SK-N-SH (cell line): Measurements from ENCODE around the gene DFFB. TPM values are rescaled to one million over a fixed set of nuclear protein-coding genes. Genes with fewer than 3 reads are reported as not detected.

Source experiments
- CTCF ChIA-PET: fragments of 300-600, 350-600 bp; formaldehyde crosslinking; extraction: SDS; loops from one replicate; lab custom pipeline; 2021; lab: Yijun Ruan, JAX
- POLR2A ChIA-PET: fragments of 350-600 bp; sonication (Branson Sonifier 250); formaldehyde crosslinking; extraction: SDS; loops from one replicate; lab custom pipeline; 2020; ENCODE audit warnings: antibody characterized with exemption, inconsistent platforms; lab: Yijun Ruan, JAX
- DNase-seq: peaks from one replicate; pipeline ENCODE4 v3.0.0; 2012
- H2AFZ ChIP-seq: fragments of 200-600 bp; sonication (generic); 2 replicates; pipeline ENCODE4 v1.8.1; 2016; ENCODE audit warnings: antibody characterized with exemption, mild to moderate bottlenecking, low read depth
- H3F3A ChIP-seq: fragments of 200-600 bp; sonication (generic); replicated peaks from 2 replicates; pipeline ENCODE3; 2016; ENCODE audit warnings: antibody characterized with exemption, mild to moderate bottlenecking; ENCODE audit not compliant: insufficient read depth
- H3K27ac ChIP-seq, 2 experiments: fragments of 200-500 bp in 1 of 2; fragments of 200-600 bp in 1 of 2; sonication (Bioruptor generic) in 1 of 2; sonication (generic), shearing (Covaris generic) in 1 of 2; 2 replicates each; pipeline versions ENCODE4 v1.5.1 to v1.6.1; 2014 to 2016; ENCODE audit warnings: low read depth in 2 of 2, inconsistent platforms in 1 of 2, low read length in 1 of 2, mild to moderate bottlenecking in 1 of 2, mixed read lengths in 1 of 2
- H3K27me3 ChIP-seq: fragments of 200-600 bp; sonication (generic), shearing (Covaris generic); 2 replicates; pipeline ENCODE4 v1.6.1; 2016; ENCODE audit warnings: mixed run types; ENCODE audit not compliant: insufficient read depth
- H3K36me3 ChIP-seq, 2 experiments: fragments of 200-500 bp in 1 of 2; fragments of 200-600 bp in 1 of 2; sonication (Bioruptor generic) in 1 of 2; sonication (generic) in 1 of 2; replicated peaks in 1 of 2; 2 replicates each; pipeline versions ENCODE3 to v1.5.1; 2014 to 2016; ENCODE audit warnings: low read length in 1 of 2, mild to moderate bottlenecking in 1 of 2; ENCODE audit not compliant: insufficient read depth in 2 of 2, control insufficient read depth in 1 of 2
- H3K4me1 ChIP-seq, 2 experiments: fragments of 200-500 bp in 1 of 2; fragments of 200-600 bp in 1 of 2; sonication (Bioruptor generic) in 1 of 2; sonication (generic), shearing (Covaris generic) in 1 of 2; 2 replicates each; pipeline versions ENCODE4 v1.5.1 to v1.6.1; 2014 to 2016; ENCODE audit warnings: low read depth in 1 of 2, low read length in 1 of 2, mixed run types in 1 of 2; ENCODE audit not compliant: insufficient read depth in 2 of 2, control insufficient read depth in 1 of 2
- H3K4me2 ChIP-seq: fragments of 200-600 bp; sonication (generic), shearing (Covaris generic); 2 replicates; pipeline ENCODE4 v1.6.1; 2017; ENCODE audit warnings: mixed run types
- H3K4me3 ChIP-seq, 2 experiments: fragments of 200-500 bp in 1 of 2; fragments of 200-600 bp in 1 of 2; sonication (Bioruptor generic) in 1 of 2; sonication (generic), shearing (Covaris generic) in 1 of 2; 2 replicates each; pipeline versions ENCODE4 v1.5.1 to v1.8.1; 2014 to 2016; ENCODE audit warnings: low read depth in 2 of 2, inconsistent platforms in 1 of 2, low read length in 1 of 2, mild to moderate bottlenecking in 1 of 2, mixed read lengths in 1 of 2, moderate library complexity in 1 of 2
- H3K79me2 ChIP-seq: fragments of 200-600 bp; sonication (generic); 2 replicates; pipeline ENCODE4 v1.8.1; 2017; ENCODE audit warnings: mild to moderate bottlenecking; ENCODE audit not compliant: insufficient read depth
- H3K9ac ChIP-seq: fragments of 200-600 bp; sonication (generic); 2 replicates; pipeline ENCODE4 v1.6.1; 2017; ENCODE audit warnings: mixed run types
- H3K9me2 ChIP-seq: fragments of 200-600 bp; sonication (generic); 2 replicates; pipeline ENCODE4 v1.6.1; 2017; ENCODE audit warnings: mixed run types
- H3K9me3 ChIP-seq: fragments of 200-600 bp; sonication (generic); 2 replicates; pipeline ENCODE4 v1.6.1; 2017; ENCODE audit warnings: mixed run types, mild to moderate bottlenecking, moderate library complexity
- H4K20me1 ChIP-seq: fragments of 200-600 bp; sonication (generic); 2 replicates; pipeline ENCODE4 v1.6.1; 2017; ENCODE audit warnings: mild to moderate bottlenecking, mixed run types; ENCODE audit not compliant: insufficient read depth
- FOXM1 ChIP-seq: IDR thresholded peaks from 2 replicates; pipeline ENCODE4 v1.4.0; 2012; ENCODE audit warnings: low read depth, mild to moderate bottlenecking
- RAD21 ChIP-seq: IDR thresholded peaks from 2 replicates; pipeline ENCODE4 v1.6.1; 2012; ENCODE audit warnings: mild to moderate bottlenecking, low read length
- REST ChIP-seq: IDR thresholded peaks from 2 replicates; pipeline ENCODE4 v1.6.1; 2012; ENCODE audit warnings: mild to moderate bottlenecking, low read depth, low read length, moderate library complexity
- TEAD4 ChIP-seq: IDR thresholded peaks from 2 replicates; pipeline ENCODE4 v1.4.0; 2012; ENCODE audit warnings: mild to moderate bottlenecking, borderline replicate concordance; ENCODE audit not compliant: insufficient read depth
- USF2 ChIP-seq: fragments of 150-350 bp; IDR thresholded peaks from 2 replicates; pipeline ENCODE4 v1.6.1; 2017; ENCODE audit warnings: antibody characterized with exemption, low read length, low read depth, borderline replicate concordance
- WGBS: methylation state at CpG from one replicate; pipeline ENCODE4 v1.1.6; 2017; ENCODE audit warnings: low lambda C conversion rate; 5-methylcytosine and 5-hydroxymethylcytosine counted together
- polyA plus RNA-seq, 3 experiments: library from polyadenylated mRNA; depleted of rRNA; stranded (reverse); fragments of >200 nt; gene quantifications; 2 replicates each; pipeline ENCODE4 v1.2.3, GENCODE V29; 2012
- TF ChIP-seq, protein P1 (sequence below): fragments of 150-350 bp; IDR thresholded peaks from 2 replicates; pipeline ENCODE4 v1.6.1; 2016; ENCODE audit warnings: mild to moderate bottlenecking, low read depth, low read length
- TF ChIP-seq, protein P2 (sequence below): IDR thresholded peaks from 2 replicates; pipeline ENCODE4 v1.4.0; 2012; ENCODE audit warnings: low read depth

Gene DFFB
- polyA plus RNA-seq, 1 of the 3 experiments (the other 2 are of a cell fraction): 8.2 TPM

GRCh38 chr1:3817138-3817740 lies 40.0 kb upstream of the DFFB start (continued):
- TF ChIP-seq REST: no peak
- no peak for TF ChIP-seq RAD21
- TF ChIP-seq, protein P1, sequence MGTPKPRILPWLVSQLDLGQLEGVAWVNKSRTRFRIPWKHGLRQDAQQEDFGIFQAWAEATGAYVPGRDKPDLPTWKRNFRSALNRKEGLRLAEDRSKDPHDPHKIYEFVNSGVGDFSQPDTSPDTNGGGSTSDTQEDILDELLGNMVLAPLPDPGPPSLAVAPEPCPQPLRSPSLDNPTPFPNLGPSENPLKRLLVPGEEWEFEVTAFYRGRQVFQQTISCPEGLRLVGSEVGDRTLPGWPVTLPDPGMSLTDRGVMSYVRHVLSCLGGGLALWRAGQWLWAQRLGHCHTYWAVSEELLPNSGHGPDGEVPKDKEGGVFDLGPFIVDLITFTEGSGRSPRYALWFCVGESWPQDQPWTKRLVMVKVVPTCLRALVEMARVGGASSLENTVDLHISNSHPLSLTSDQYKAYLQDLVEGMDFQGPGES: no peak
- TF ChIP-seq FOXM1: no peak
- TF ChIP-seq TEAD4: no peak

DNA sequence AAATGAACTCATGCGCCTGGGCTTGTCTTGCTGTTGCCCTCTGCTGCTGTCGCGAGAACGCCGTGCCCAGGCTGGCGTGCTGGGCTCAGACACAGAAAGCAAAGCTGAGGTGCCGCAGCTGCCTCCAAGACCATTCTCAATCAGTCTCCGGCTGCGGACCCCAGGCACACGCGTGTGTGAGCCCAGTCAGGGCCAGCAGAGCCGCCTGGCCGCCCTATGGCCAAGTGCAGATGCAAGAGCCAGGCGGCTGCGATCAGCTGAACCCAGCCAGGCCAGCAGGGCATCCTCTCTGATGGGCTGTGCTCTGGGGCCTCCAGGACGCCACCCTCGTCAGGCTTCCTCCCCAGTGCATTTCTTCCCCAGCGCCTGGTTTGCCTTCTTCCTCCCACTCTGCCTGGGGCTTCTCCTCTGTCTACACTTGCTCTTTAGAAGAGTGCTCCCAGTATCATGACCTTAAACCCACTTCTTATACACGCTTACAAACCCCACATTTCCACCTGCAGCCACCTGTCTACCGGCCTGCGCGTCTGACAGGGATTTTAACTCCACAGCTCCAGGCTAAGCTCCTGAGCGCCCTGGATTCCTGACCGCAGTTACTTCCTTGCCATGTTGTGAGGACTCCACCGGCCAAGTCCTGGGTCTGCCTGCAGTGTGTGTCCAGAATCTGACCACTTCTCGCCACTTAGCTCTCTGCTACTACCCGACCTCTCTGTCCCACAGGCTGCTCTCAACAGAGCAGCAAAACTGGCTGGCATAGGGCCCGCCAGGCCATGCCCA lies 39.3 kb upstream of the DFFB start:
- no peak overlapping the region for H3K9ac ChIP-seq
- H3K9me2 ChIP-seq: no peaks in the 10 kb centered on the region
- H3F3A ChIP-seq: no peaks in the 10 kb centered on the region
- ChIA-PET CTCF (interaction anchor here (0.7 kb wide), 1 partner anchor 42 kb away, joined by 4 read pairs; no protein-coding TSS in a partner anchor), POLR2A (no interaction called here)
- WGBS: 96% methylated on average over 15 of the region's 28 CpGs
- peaks cover 0 to 32% of the 10 kb centered on the region in 2 experiments for H3K36me3 ChIP-seq
- DNase-seq: no peak
- peaks cover 0 to 43% of the 10 kb centered on the region in 2 experiments; a peak in 2 of 4 replicates for H3K4me1 ChIP-seq
- H3K9me3 ChIP-seq: no peaks in the 10 kb centered on the region
- H4K20me1 ChIP-seq: no peaks in the 10 kb centered on the region
- H3K27me3 ChIP-seq: no peaks in the 10 kb centered on the region
- no peak overlapping the region for H3K4me2 ChIP-seq
- H3K79me2 ChIP-seq: no peaks in the 10 kb centered on the region
- TF ChIP-seq, protein P2, sequence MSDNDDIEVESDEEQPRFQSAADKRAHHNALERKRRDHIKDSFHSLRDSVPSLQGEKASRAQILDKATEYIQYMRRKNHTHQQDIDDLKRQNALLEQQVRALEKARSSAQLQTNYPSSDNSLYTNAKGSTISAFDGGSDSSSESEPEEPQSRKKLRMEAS: no peak
- TF ChIP-seq USF2: no peak
- TF ChIP-seq, all 33 proteins: peak for 0
- H3K4me3 ChIP-seq: no peak overlapping the region
- H2AFZ ChIP-seq: no peak overlapping the region
- H3K27ac ChIP-seq: no peak overlapping the region; a peak in 1 of 4 replicates
